ENCODE data around the gene CDH22.

CDH22 gene

DNA sequence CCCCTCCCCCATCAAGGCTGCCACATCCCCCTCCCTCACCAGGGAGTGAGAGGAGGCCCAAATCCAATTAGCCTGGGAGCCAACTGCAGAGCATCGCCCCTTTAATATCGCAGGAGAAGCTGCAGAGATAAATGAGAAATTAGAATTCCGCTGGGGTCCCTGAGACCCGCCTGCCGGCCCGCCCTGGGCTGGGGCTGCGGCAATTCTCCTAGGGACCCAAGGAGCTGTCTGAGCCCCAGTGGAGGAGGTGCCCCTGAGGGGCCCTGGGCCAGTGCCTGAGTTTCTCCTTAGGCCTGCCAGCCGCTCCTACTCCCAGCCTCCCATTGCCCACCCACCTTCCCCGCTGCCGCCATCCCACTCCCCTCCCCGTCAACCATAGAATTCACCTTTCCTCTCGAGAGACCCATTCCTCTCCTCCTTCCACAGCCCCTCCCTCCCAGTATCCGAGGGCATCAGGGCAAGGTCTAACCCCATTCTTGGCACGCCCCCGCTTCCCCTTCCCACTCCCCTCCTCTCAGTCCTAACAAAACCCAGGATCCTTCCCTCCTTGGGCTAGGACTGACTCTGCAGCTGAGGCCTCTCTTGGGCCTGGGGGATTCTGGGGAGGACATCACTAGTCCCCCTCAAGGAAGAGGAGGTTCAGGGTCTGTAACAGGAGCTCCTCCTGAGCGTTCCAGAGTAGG lies 20.0 kb upstream of the CDH22 start:
- no peaks in the 10 kb centered on the region for H3K4me1 ChIP-seq (ENCODE audit: control insufficient read depth in 1 of 2, insufficient read depth in 1 of 2, low read depth in 1 of 2, low read length in 1 of 2)
- TF ChIP-seq, protein P1, sequence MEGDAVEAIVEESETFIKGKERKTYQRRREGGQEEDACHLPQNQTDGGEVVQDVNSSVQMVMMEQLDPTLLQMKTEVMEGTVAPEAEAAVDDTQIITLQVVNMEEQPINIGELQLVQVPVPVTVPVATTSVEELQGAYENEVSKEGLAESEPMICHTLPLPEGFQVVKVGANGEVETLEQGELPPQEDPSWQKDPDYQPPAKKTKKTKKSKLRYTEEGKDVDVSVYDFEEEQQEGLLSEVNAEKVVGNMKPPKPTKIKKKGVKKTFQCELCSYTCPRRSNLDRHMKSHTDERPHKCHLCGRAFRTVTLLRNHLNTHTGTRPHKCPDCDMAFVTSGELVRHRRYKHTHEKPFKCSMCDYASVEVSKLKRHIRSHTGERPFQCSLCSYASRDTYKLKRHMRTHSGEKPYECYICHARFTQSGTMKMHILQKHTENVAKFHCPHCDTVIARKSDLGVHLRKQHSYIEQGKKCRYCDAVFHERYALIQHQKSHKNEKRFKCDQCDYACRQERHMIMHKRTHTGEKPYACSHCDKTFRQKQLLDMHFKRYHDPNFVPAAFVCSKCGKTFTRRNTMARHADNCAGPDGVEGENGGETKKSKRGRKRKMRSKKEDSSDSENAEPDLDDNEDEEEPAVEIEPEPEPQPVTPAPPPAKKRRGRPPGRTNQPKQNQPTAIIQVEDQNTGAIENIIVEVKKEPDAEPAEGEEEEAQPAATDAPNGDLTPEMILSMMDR (IDR thresholded peaks at IDR 0.05), result no peak
- peaks cover 43% of the 10 kb centered on the region for H3K27me3 ChIP-seq
- no peak overlapping the region for H3K4me3 ChIP-seq (ENCODE audit: low read depth in 1 of 2, low read length in 1 of 2)
- H3K9me3 ChIP-seq, result no peaks in the 10 kb centered on the region
- H3K27ac ChIP-seq, result no peak overlapping the region
- H3K36me3 ChIP-seq, result no peaks in the 10 kb centered on the region

DNA sequence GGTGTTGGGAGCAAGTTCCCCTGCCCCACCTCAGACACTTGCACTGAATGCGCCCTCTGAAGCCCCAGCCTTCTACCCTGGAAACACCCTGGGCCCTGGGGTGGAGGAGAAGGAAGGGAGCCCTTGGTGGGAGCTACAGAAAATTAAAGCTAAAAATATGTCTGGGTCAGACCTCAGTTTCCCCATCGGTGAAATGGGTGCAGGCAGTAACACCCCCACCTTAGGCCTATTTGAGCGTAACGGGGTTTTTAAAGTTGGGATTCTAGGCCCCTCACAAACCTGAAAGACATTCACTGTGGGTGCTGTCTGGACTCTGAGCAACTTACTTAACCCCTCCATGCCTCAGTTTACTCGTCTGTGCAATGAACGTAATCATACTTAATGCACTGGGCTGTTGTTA lies 19.3 kb upstream of the CDH22 start:
- no peaks in the 10 kb centered on the region for H3K36me3 ChIP-seq
- no peak overlapping the region for H3K4me3 ChIP-seq (ENCODE audit: low read depth in 1 of 2, low read length in 1 of 2)
- TF ChIP-seq, protein P1 (IDR thresholded peaks at IDR 0.05), result no peak
- H3K27me3 ChIP-seq, result peaks cover 43% of the 10 kb centered on the region
- no peaks in the 10 kb centered on the region for H3K4me1 ChIP-seq (ENCODE audit: control insufficient read depth in 1 of 2, insufficient read depth in 1 of 2, low read depth in 1 of 2, low read length in 1 of 2)
- H3K27ac ChIP-seq, result no peak overlapping the region
- H3K9me3 ChIP-seq, result no peaks in the 10 kb centered on the region

DNA sequence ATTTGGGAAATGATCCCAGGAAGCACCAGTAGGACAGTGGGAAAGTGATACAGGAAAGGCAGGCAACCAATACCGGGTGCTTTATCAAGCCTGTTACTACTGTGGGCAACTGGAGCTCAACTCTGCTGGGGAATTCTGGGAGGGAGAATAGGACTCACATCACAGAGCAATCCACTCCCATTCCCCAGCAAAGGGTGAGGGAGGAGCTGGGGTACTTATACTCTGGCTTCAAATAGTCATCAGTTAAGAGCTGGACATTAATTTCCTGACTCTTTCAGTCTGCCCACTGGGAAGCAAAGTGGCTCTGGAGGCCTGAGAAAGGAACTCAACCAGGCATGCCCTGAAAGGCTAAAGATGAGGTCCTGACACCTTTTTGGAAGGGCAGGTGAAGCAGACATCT lies 17.5 kb upstream of the CDH22 start:
- Histone ChIP-seq H3K4me3 (ENCODE audit: low read depth in 1 of 2, low read length in 1 of 2) (no peak overlapping the region), H3K36me3 (no peaks in the 10 kb centered on the region), H3K27me3 (peaks cover 48% of the 10 kb centered on the region), H3K27ac (no peak overlapping the region), H3K9me3 (no peaks in the 10 kb centered on the region), H3K4me1 (ENCODE audit: control insufficient read depth in 1 of 2, insufficient read depth in 1 of 2, low read depth in 1 of 2, low read length in 1 of 2) (no peaks in the 10 kb centered on the region)
- TF ChIP-seq, protein P1 (IDR thresholded peaks at IDR 0.05), result no peak

DNA sequence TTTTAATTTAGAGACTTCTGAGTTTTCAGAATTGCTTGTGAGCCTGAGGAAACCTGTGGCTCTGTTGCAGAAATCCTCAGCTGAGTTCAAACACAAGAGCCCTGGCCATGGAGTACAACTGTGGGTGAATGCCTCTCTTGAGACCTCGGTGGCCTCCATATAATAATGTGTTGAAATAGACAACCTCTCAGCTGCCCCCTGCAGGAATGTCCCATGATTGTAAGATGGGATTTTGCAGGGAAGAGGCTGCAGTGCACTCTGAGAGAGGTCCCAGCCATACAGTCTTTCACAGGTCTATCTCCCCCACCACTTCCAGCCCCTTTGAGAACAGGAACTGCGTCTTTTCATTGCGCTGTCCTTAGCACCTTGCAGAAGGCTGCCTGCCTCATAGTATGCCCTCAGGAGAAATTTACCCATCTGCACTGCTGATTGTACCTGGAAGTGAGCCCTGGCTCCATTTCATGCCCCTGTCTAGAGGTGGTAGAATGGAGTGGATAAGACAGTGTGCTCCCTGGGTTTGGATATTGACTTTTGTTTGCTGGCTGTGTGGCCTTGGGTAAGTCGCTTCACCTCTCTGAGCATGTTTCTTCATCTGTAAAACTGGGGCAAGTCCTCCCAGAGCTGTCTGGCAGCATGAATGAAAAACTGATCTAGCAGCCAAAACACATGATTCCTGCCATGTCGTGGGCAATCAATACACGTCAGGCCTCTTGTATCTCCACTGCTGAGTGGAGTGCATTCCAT lies 16.8 kb upstream of the CDH22 start:
- H3K36me3 ChIP-seq, result no peaks in the 10 kb centered on the region
- H3K27ac ChIP-seq, result no peak overlapping the region
- peaks cover 55% of the 10 kb centered on the region for H3K27me3 ChIP-seq
- H3K4me3 ChIP-seq (ENCODE audit: low read depth in 1 of 2, low read length in 1 of 2), result no peak overlapping the region
- no peaks in the 10 kb centered on the region for H3K9me3 ChIP-seq
- TF ChIP-seq, protein P1 (IDR thresholded peaks at IDR 0.05), result no peak
- H3K4me1 ChIP-seq (ENCODE audit: control insufficient read depth in 1 of 2, insufficient read depth in 1 of 2, low read depth in 1 of 2, low read length in 1 of 2), result no peaks in the 10 kb centered on the region

DNA sequence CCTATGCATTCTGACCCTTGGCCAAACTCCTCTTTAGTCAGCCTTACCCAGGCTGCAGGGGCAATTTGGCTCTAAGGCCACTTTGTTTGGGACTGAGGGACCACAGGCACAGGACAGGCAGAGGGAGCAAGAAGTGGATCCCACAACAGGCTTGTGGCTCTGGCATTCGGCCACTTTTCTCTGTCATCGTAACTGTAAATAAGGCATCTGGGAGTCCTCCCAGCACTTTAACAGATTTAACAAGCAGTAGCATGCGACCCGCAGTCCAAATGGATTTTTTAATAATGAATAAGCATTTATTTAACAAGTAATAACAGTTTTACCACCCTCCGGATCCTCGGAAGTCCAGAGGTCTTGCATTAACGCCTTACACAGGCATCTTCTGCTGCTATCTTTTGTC lies 16.1 kb upstream of the CDH22 start:
- H3K27me3 ChIP-seq, result peaks cover 62% of the 10 kb centered on the region

More for the DNA sequence above, 16.1 kb upstream of the CDH22 start:
- TF ChIP-seq, protein P1 (IDR thresholded peaks at IDR 0.05), result no peak
- Histone ChIP-seq H3K27ac (no peak overlapping the region), H3K4me1 (ENCODE audit: control insufficient read depth in 1 of 2, insufficient read depth in 1 of 2, low read depth in 1 of 2, low read length in 1 of 2) (no peaks in the 10 kb centered on the region), H3K4me3 (ENCODE audit: low read depth in 1 of 2, low read length in 1 of 2) (no peak overlapping the region), H3K36me3 (no peaks in the 10 kb centered on the region), H3K9me3 (no peaks in the 10 kb centered on the region)

Measured in neutrophil (primary cell).